RWPE1 (cell line): ENCODE data around the gene OR8J1.
"Not testable (repeated sequence)": the region's sequence is repeated elsewhere in the genome, so short reads cannot be mapped to it uniquely, and the experiment has no call there.

Experiments
- CTCF ChIA-PET: fragments of 350-600 bp; sonication (Branson Sonifier 250); formaldehyde crosslinking; extraction: SDS; loops from one replicate; lab custom pipeline; 2021; lab: Yijun Ruan, JAX
- POLR2A ChIA-PET: fragments of 400-600 bp; formaldehyde crosslinking; extraction: SDS; loops from one replicate; lab custom pipeline; 2020; ENCODE audit warnings: antibody characterized with exemption; ENCODE audit not compliant: low non-redundant PET; lab: Yijun Ruan, JAX
- DNase-seq: peaks from one replicate; pipeline ENCODE4 v3.0.0; 2012; ENCODE audit warnings: low spot score
- H3K27ac ChIP-seq: fragments of 450-650 bp; 2 replicates; pipeline ENCODE4 v1.5.1; 2017
- TF ChIP-seq, protein P1 (sequence below): fragments of 450-650 bp; conservative IDR thresholded peaks from 2 replicates; pipeline ENCODE4 v1.5.1; 2017; ENCODE audit warnings: low read depth, mild to moderate bottlenecking

OR8J1 gene

DNA sequence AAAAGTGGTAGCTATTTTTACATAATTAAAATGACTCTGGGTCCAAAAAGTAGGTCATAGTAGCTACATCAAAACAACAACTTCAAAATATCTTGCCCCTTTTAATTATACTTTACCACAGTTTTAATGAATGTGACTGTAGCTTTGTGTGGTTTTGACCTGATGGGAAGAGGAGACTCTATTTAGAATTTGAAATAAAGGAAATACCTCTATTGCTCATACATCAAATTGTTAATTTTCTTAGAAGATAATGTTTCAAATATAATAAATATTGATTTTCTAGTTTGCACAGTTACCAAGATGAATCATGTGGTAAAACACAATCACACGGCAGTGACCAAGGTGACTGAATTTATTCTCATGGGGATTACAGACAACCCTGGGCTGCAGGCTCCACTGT, 8.4 kb upstream of the OR8J1 start, which contains the start of gene OR8K1:
TSS of gene OR8K1 (plus strand) at position 301 of the 400 bp plus-strand sequence. CDS start at position 301, 0 bp downstream.
- H3K27ac ChIP-seq = no peak within 1 kb of the TSS
- ChIA-PET CTCF (no interaction called here), POLR2A (no interaction called here)
- DNase-seq = no peak
- TF ChIP-seq, protein P1, sequence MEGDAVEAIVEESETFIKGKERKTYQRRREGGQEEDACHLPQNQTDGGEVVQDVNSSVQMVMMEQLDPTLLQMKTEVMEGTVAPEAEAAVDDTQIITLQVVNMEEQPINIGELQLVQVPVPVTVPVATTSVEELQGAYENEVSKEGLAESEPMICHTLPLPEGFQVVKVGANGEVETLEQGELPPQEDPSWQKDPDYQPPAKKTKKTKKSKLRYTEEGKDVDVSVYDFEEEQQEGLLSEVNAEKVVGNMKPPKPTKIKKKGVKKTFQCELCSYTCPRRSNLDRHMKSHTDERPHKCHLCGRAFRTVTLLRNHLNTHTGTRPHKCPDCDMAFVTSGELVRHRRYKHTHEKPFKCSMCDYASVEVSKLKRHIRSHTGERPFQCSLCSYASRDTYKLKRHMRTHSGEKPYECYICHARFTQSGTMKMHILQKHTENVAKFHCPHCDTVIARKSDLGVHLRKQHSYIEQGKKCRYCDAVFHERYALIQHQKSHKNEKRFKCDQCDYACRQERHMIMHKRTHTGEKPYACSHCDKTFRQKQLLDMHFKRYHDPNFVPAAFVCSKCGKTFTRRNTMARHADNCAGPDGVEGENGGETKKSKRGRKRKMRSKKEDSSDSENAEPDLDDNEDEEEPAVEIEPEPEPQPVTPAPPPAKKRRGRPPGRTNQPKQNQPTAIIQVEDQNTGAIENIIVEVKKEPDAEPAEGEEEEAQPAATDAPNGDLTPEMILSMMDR = no peak

DNA sequence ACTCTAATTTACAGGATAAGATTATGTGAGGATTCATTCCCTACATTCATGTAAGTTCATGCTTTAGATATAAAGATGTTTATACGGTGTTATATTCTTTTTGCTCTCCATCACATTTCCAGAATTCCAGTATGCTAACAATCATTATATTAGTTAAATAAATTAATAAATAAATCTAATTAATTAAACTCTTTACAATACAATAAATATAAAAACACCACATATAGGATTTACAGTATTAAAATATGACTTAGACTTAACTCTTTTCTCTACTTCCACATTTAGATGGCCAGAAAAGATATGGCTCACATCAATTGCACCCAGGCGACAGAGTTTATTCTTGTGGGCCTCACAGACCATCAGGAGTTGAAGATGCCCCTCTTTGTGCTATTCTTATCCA, 21.2 kb downstream of the OR8J1 start, which contains the start of gene OR8U1:
TSS of gene OR8U1 (plus strand) at position 301 of the 400 bp plus-strand sequence. CDS start at position 301, 0 bp downstream.
- ChIA-PET CTCF (interaction anchor here (0.6 kb wide), 1 partner anchor 182 kb away, joined by 6 read pairs; no protein-coding TSS in a partner anchor), POLR2A (no interaction called here)
- H3K27ac ChIP-seq = no peak within 1 kb of the TSS
- no peak for DNase-seq
- TF ChIP-seq, protein P1 = no peak

DNA sequence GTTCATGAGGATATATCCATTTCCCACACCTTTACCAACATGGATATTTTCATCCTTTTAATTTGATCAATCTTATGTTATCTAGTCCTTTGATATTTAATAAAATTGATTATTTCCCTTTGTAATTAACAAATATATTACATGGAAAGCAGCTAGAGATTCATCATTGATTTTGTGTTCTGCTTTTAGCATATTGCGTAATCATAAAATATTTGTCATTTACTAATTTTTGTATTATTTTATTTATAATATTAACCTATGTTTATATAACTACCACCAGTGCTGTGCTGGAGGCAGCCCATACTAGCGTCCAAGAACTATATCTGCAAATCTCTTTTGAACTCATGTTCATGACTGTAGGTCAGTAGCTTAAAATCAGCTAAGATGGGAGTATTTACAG, 26.0 kb downstream of the OR8J1 start:
- ChIA-PET POLR2A (no interaction called here), CTCF (no interaction called here)
- TF ChIP-seq, protein P1 = no peak
- no peak overlapping the region for H3K27ac ChIP-seq
- no peak for DNase-seq

DNA sequence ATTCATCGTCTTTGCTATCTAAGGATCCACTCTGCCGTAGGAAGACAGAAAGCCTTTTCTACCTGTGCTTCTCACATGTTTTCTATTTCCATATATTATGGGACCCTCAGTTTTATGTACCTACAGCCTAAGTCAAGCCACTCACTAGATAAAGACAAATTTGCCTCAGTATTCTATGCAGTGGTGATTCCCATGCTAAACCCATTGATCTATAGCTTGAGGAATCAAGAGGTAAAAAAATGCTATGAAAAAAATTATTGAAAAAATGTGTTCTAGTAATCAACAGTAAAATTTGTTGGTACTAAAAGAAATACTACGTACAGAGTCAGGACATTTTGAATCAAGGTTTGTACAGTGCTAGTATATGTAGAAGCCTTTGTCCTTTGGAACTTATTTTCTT, 40.3 kb downstream of the OR8J1 start:
- ChIA-PET CTCF (no interaction called here), POLR2A (no interaction called here)
- DNase-seq = no peak
- H3K27ac ChIP-seq = no peak overlapping the region
- TF ChIP-seq, protein P1 = no peak

DNA sequence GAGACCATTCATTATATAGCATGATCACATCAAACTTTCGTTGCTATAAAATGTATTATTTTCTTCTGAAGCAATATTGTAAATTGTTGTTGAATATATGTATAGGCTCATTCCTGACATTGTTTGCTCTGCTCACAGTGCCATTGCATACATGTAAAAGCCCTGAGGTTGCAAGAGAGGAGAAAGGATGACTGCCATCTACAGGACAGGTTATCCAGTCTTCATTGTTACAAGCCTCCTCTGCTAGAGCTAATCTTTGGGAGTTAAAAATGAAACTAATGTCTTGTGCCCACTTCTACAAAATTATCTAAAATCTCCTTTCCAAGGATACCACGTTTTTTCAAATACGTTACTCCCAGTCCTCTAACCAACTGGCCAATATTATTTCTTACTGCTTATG, 42.0 kb downstream of the OR8J1 start:
- CTCF ChIA-PET = no interaction called here
- no peak for DNase-seq
- POLR2A ChIA-PET = no interaction called here
- TF ChIP-seq, protein P1 = no peak
- H3K27ac ChIP-seq = no peak overlapping the region

DNA sequence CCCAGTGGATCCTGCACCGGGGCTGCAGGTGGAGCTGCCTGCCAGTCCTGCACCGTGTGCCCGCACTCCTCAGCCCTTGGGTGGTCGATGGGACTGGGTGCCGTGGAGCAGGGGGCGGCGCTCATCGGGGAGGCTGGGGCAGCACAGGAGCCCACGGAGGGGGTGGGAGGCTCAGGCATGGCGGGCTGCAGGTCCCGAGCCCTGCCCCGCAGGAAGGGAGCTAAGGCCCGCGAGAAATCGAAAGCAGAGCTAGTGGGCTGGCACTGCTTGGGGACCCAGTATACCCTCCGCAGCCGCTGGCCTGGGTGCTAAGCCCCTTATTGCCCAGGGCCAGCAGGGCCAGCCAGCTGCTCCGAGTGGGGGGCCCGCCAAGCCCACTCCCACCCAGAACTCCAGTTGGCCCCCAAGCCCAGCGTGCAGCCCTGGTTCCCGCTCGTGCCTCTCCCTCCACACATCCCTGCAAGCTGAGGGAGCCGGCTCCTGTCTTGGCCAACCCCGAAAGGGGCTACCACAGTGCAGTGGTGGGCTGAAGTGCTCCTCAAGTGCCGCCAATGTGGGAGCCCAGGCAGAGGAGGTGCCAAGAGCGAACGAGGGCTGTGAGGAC, 47.9 kb downstream of the OR8J1 start:
- H3K27ac ChIP-seq, DNase-seq, POLR2A ChIA-PET: not testable (repeated sequence)
- CTCF ChIA-PET = interaction anchor here (0.6 kb wide), 1 partner anchor 31 kb away, joined by 4 read pairs; no protein-coding TSS in a partner anchor

DNA sequence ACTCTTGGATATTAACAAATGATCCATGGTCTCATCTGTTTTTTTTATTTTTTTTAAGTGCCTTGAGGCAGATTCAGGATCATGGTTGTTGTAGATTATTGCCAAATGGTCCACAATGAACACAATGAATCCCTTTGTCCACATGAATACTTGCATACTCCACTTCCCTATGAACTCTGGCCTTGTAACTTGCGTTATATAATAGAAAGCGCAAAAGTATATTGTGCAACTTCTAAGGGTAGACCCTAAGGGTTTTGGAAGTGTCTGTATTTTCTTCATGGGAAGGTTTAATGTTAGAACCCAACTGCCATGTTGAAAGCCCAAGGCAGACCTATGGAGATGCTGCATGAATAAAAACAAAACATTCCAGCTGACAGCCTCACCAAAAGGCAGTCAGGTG, 50.3 kb downstream of the OR8J1 start:
- DNase-seq = no peak
- ChIA-PET CTCF (no interaction called here), POLR2A (no interaction called here)
- H3K27ac ChIP-seq = no peak overlapping the region
- TF ChIP-seq, protein P1 = no peak
